SK-N-SH (cell line): ENCODE results near the gene KIFC3.

Experiments used
- EZH2phosphoT487 ChIP-seq: fragments of 200-600 bp; sonication (generic); IDR thresholded peaks from 2 replicates; pipeline ENCODE4 v1.6.1; 2017; ENCODE audit warnings: low read depth, mixed run types, mild to moderate bottlenecking, antibody characterized with exemption, moderate library complexity, borderline replicate concordance
- MAX ChIP-seq: IDR thresholded peaks from 2 replicates; pipeline ENCODE4 v1.4.0; 2012; ENCODE audit warnings: low read depth
- MEF2A ChIP-seq: IDR thresholded peaks from 2 replicates; pipeline ENCODE4 v1.4.0; 2012; ENCODE audit warnings: low read depth, borderline replicate concordance
- NFIC ChIP-seq: IDR thresholded peaks from 2 replicates; pipeline ENCODE4 v1.4.0; 2012; ENCODE audit warnings: borderline replicate concordance
- SMC3 ChIP-seq: IDR thresholded peaks from 2 replicates; pipeline ENCODE4 v1.6.1; 2012; ENCODE audit warnings: low read depth, low read length, improper control_type of control experiment
- TCF12 ChIP-seq: IDR thresholded peaks from 2 replicates; pipeline ENCODE4 v1.4.0; 2012
- TEAD4 ChIP-seq: IDR thresholded peaks from 2 replicates; pipeline ENCODE4 v1.4.0; 2012; ENCODE audit warnings: mild to moderate bottlenecking, borderline replicate concordance; ENCODE audit not compliant: insufficient read depth
- TF ChIP-seq, protein P1 (sequence below): fragments of 200-600 bp; sonication (generic); IDR thresholded peaks from 2 replicates; pipeline ENCODE4 v1.6.1; 2017; ENCODE audit warnings: antibody characterized with exemption, mild to moderate bottlenecking, moderate library complexity

DNA sequence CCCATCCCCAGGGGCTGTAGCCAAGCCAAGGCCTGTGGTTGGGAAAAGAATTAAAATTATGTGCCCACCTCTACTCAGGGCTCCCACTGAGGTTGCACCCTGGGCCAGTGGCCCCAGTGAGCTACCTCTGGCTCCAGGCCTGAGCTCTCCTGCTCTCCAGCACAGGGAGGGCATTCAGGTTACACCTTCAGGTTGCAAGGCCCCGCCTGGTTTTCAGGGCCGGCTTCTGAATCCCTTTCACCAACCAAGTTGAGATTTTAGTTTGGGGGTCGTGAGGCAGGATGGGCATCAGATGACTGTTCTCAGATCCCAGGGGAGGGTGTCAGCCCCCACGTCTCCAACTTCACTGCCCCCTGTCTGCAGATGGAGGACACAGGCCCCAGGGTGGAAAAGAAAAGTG lies 74.7 kb downstream of the KIFC3 start:
- TF ChIP-seq, protein P1, sequence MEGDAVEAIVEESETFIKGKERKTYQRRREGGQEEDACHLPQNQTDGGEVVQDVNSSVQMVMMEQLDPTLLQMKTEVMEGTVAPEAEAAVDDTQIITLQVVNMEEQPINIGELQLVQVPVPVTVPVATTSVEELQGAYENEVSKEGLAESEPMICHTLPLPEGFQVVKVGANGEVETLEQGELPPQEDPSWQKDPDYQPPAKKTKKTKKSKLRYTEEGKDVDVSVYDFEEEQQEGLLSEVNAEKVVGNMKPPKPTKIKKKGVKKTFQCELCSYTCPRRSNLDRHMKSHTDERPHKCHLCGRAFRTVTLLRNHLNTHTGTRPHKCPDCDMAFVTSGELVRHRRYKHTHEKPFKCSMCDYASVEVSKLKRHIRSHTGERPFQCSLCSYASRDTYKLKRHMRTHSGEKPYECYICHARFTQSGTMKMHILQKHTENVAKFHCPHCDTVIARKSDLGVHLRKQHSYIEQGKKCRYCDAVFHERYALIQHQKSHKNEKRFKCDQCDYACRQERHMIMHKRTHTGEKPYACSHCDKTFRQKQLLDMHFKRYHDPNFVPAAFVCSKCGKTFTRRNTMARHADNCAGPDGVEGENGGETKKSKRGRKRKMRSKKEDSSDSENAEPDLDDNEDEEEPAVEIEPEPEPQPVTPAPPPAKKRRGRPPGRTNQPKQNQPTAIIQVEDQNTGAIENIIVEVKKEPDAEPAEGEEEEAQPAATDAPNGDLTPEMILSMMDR = no peak
- no peak for TF ChIP-seq EZH2phosphoT487
- TF ChIP-seq TEAD4 = no peak
- TF ChIP-seq MEF2A = no peak
- TF ChIP-seq SMC3 = no peak
- no peak for TF ChIP-seq TCF12
- no peak for TF ChIP-seq MAX
- no peak for TF ChIP-seq NFIC
